CD4-positive, alpha-beta memory T cell (primary cell): ENCODE measurements around the gene WNT8A. TPM values are rescaled to one million over a fixed set of nuclear protein-coding genes. Genes with fewer than 3 reads are reported as not detected.
A peak's percentile ranks its signal among the peaks of the same experiment; 100 is the strongest.
"Not testable (repeated sequence)": the region's sequence is repeated elsewhere in the genome, so short reads cannot be mapped to it uniquely, and the experiment has no call there.

ENCODE experiments used
- CTCF ChIA-PET: fragments of 350-600 bp; sonication (Branson Sonifier 250); formaldehyde crosslinking; loops from one replicate; lab custom pipeline; 2021; ENCODE audit warnings: inconsistent platforms; ENCODE audit not compliant: partially characterized antibody; lab: Charles Lee
- POLR2A ChIA-PET: fragments of 350-600 bp; sonication (Branson Sonifier 250); formaldehyde crosslinking; loops from one replicate; lab custom pipeline; 2021; ENCODE audit not compliant: partially characterized antibody; lab: Charles Lee
- DNase-seq, 5 donors: peaks; one replicate each; pipeline versions ENCODE4 v3.0.0 to v3.0.0-alpha.2; 2020 to 2022; ENCODE audit warnings: mixed read lengths in 1 of 5
- H3K27ac ChIP-seq: one replicate; pipeline ENCODE4 v1.7.0; 2013; ENCODE audit warnings: low read depth, low read length
- H3K27me3 ChIP-seq: 2 replicates; pipeline ENCODE4 v1.7.0; 2013; ENCODE audit warnings: mild to moderate bottlenecking, low read length, moderate library complexity; ENCODE audit not compliant: insufficient read depth
- H3K36me3 ChIP-seq: 2 replicates; pipeline ENCODE4 v1.7.0; 2013; ENCODE audit warnings: mild to moderate bottlenecking, low read length, moderate library complexity; ENCODE audit not compliant: insufficient read depth
- H3K4me1 ChIP-seq: 2 replicates; pipeline ENCODE4 v1.7.0; 2013; ENCODE audit warnings: mild to moderate bottlenecking, low read length, moderate library complexity; ENCODE audit not compliant: insufficient read depth
- H3K4me3 ChIP-seq, 2 donors: one replicate each; pipeline ENCODE4 v1.7.0; 2013; ENCODE audit warnings: low read length in 2 of 2, mild to moderate bottlenecking in 1 of 2
- H3K9me3 ChIP-seq, 2 donors: one replicate each; pipeline ENCODE4 v1.7.0; 2013; ENCODE audit warnings: low read length in 2 of 2, control low read depth in 1 of 2; ENCODE audit not compliant: control insufficient read depth in 1 of 2
- H3K27ac Mint-ChIP-seq, 7 donors: one replicate each; pipeline ENCODE4 v1.8.0; 2020 to 2021; ENCODE audit warnings: mixed read lengths in 7 of 7, mild to moderate bottlenecking in 6 of 7, inconsistent platforms in 3 of 7, moderate library complexity in 3 of 7
- H3K27me3 Mint-ChIP-seq, 2 donors: one replicate each; pipeline ENCODE4 v1.8.0; 2020 to 2021; ENCODE audit warnings: mixed read lengths in 2 of 2
- H3K36me3 Mint-ChIP-seq, 2 donors: one replicate each; pipeline ENCODE4 v1.8.0; 2020 to 2021; ENCODE audit warnings: mixed read lengths in 2 of 2, inconsistent platforms in 1 of 2, mild to moderate bottlenecking in 1 of 2
- H3K4me1 Mint-ChIP-seq, 4 donors: one replicate each; pipeline ENCODE4 v1.8.0; 2020 to 2021; ENCODE audit warnings: mixed read lengths in 4 of 4, mild to moderate bottlenecking in 1 of 4
- H3K4me3 Mint-ChIP-seq, 8 donors: one replicate each; pipeline ENCODE4 v1.8.0; 2020 to 2021; ENCODE audit warnings: mixed read lengths in 8 of 8, mild to moderate bottlenecking in 7 of 8, moderate library complexity in 6 of 8, inconsistent platforms in 3 of 8
- H3K9me3 Mint-ChIP-seq, 8 donors: one replicate each; pipeline ENCODE4 v1.8.0; 2020 to 2021; ENCODE audit warnings: mixed read lengths in 8 of 8, mild to moderate bottlenecking in 5 of 8, inconsistent platforms in 3 of 8, moderate library complexity in 1 of 8
- intact Hi-C: fragments of 100-400 bp; cut with micrococcal nuclease; formaldehyde crosslinking; loops from one replicate; pipeline ENCODE4 v1.15.1; 2023
- polyA plus RNA-seq, 2 donors: library from polyadenylated mRNA; unstranded; fragments of 300-500 nt; fragmentation: Illumina TruSeq; gene quantifications; one replicate each; pipeline ENCODE4 v1.2.3, GENCODE V29; 2021
- total RNA-seq, 2 experiments: library from RNA; stranded (reverse); gene quantifications; one replicate each; pipeline ENCODE4 v1.2.3, GENCODE V29; 2021

The WNT8A gene
- total and polyA plus RNA-seq, 4 experiments from 2014 or later: 0.22 TPM; not detected in 3

DNA sequence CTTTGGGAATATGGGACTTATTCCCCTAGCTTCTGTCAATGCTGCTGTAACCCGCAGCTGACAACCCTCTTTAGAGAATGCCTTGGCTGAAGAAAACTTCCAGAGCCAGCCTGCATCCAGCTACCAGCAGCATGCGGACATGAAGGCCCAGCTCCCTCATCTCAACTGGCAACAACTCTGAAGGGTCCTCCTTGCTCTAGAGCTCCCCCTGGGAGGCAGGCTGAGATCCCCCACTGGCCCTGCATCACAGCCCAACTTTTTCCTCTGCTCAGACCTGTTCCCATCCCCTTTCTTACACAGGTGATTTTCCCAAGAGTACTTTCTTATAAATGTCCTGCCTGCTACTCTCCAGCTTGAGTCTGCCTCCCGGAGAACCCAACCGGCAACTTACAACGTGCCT lies 18.7 kb upstream of the WNT8A start:
- DNase-seq: no peak
- H3K4me1 ChIP-seq: no peaks in the 10 kb centered on the region
- no peaks in the 10 kb centered on the region for H3K36me3 Mint-ChIP-seq
- H3K9me3 ChIP-seq: no peaks in the 10 kb centered on the region
- H3K36me3 ChIP-seq: no peaks in the 10 kb centered on the region
- peaks cover 0 to 2% of the 10 kb centered on the region in 2 donors for H3K27me3 Mint-ChIP-seq
- H3K4me1 Mint-ChIP-seq: peaks cover 3 to 6% (median 5%) of the 10 kb centered on the region in 4 donors
- H3K27ac ChIP-seq: no peak overlapping the region
- no peaks in the 10 kb centered on the region for H3K27me3 ChIP-seq
- H3K4me3 Mint-ChIP-seq: no peak overlapping the region
- intact Hi-C loops: no loop called here
- H3K27ac Mint-ChIP-seq: peak overlapping the region in 2 of 7 donors; percentile 7 to 29
- no peak overlapping the region for H3K4me3 ChIP-seq
- ChIA-PET POLR2A (no interaction called here), CTCF (interaction anchor here (0.6 to 8.0 kb wide), 11 partner anchors 12 to 434 kb away, joined by 3 to 136 read pairs (median 3); partner anchors contain the start of gene FAM13B)
- H3K9me3 Mint-ChIP-seq: no peaks in the 10 kb centered on the region

DNA sequence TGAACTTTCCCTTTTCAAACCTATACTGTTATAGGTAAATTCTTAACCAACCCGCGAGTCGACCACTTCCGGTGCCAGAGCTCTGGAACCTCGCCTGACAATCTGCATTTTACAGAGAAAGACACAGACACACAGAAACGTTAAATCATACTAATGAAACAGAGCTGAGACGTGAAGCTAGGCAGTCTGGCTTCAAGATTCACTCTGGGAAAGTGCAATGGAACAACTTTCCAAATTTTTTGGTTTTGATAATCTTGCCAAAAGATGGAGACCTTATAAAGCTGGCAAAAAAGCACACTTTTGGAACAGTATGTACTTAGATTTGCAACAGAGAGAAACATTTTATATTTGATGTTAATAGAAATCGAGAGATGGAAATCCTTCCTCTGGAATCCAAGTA lies 15.9 kb upstream of the WNT8A start:
- peaks cover 6 to 10% (median 6%) of the 10 kb centered on the region in 4 donors for H3K4me1 Mint-ChIP-seq
- DNase-seq: no peak
- Histone ChIP-seq H3K4me1 (no peaks in the 10 kb centered on the region), H3K9me3 (no peaks in the 10 kb centered on the region), H3K4me3 (no peak overlapping the region), H3K27me3 (no peaks in the 10 kb centered on the region), H3K27ac (no peak overlapping the region), H3K36me3 (no peaks in the 10 kb centered on the region)
- intact Hi-C loops: loop anchor here (1.0 kb wide), 3 partner anchors 32 to 439 kb away; no protein-coding TSS in a partner anchor
- H3K36me3 Mint-ChIP-seq: no peaks in the 10 kb centered on the region
- CTCF ChIA-PET: interaction anchor here (0.7 to 8.0 kb wide), 9 partner anchors 10 to 1809 kb away, joined by 3 to 136 read pairs (median 13); partner anchors contain the start of gene FAM13B
- POLR2A ChIA-PET: no interaction called here
- no peak overlapping the region for H3K4me3 Mint-ChIP-seq
- no peaks in the 10 kb centered on the region for H3K9me3 Mint-ChIP-seq
- peaks cover 0 to 2% of the 10 kb centered on the region in 2 donors for H3K27me3 Mint-ChIP-seq
- H3K27ac Mint-ChIP-seq: no peak overlapping the region

GRCh38 chr5:138068742-138069600 lies 14.9 kb upstream of the WNT8A start:
- no peaks in the 10 kb centered on the region for H3K9me3 ChIP-seq
- no peak overlapping the region for H3K27ac ChIP-seq
- intact Hi-C loops: loop anchor here (1.0 kb wide), 3 partner anchors 33 to 440 kb away; no protein-coding TSS in a partner anchor
- peak; percentile 52 to 62 (median 58) for DNase-seq
- H3K4me3 ChIP-seq: no peak overlapping the region
- no peaks in the 10 kb centered on the region for H3K4me1 ChIP-seq
- POLR2A ChIA-PET: interaction anchor here (1.0 kb wide), 1 partner anchor 33 kb away, joined by 7 read pairs; no protein-coding TSS in a partner anchor
- Mint-ChIP-seq H3K4me1 (peaks cover 6 to 10% (median 6%) of the 10 kb centered on the region in 4 donors), H3K4me3 (no peak overlapping the region), H3K27ac (no peak overlapping the region), H3K9me3 (no peaks in the 10 kb centered on the region), H3K27me3 (peaks cover 0 to 2% of the 10 kb centered on the region in 2 donors), H3K36me3 (no peaks in the 10 kb centered on the region)
- H3K27me3 ChIP-seq: no peaks in the 10 kb centered on the region
- H3K36me3 ChIP-seq: no peaks in the 10 kb centered on the region
- CTCF ChIA-PET: interaction anchor here (0.7 to 8.0 kb wide), 24 partner anchors 8 to 438 kb away, joined by 3 to 136 read pairs (median 4); partner anchors contain the start of genes FAM13B and PKD2L2

DNA sequence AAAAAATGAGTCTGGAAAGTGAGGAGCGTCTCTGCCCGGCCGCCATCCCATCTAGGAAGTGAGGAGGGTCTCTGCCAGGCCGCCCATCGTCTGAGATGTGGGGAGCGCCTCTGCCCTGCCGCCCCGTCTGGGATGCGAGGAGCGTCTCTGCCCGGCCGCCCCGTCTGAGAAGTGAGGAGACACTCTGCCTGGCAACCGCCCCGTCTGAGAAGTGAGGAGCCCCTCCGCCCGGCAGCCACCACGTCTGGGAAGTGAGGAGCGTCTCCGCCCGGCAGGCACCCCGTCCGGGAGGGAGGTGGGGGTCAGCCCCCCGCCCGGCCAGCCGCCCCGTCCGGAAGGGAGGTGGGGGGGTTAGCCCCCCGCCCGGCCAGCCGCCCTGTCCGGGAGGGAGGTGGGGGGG lies 13.8 kb upstream of the WNT8A start:
- intact Hi-C loops, H3K4me3 Mint-ChIP-seq: not testable (repeated sequence)
- CTCF ChIA-PET: interaction anchor here (0.8 to 8.0 kb wide), 13 partner anchors 7 to 439 kb away, joined by 3 to 136 read pairs (median 6); partner anchors contain the start of gene FAM13B

DNA sequence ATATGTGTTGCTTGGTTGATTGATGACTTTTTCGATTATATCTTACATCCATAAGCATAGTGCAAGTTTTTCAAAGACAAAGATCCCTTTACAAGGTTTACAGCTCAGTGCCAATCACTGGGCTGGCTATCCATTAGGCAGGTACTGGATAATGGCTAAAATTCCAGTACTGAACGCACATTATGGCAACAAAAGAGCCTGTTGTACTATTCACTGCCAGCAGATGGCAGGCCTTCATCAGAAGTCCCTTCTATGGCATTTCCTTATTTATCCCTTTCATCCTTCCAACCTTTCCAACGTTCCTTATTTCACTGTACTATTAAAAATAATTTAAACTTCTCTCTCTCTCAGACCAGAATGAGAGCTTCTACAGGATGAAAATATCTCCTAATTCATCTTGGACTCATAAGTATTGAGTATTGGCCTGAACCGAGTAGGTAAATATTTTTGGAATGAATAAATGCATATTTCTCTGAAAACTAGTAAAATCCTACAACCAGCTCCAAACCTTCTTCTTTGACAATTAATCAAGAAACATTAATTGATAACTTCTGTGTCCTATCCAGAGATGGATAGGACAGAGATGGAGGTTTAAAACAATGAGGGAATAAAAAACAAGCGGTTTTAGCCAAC lies 6.7 kb upstream of the WNT8A start:
- no peaks in the 10 kb centered on the region for H3K9me3 ChIP-seq
- CTCF ChIA-PET: interaction anchor here (0.9 to 6.2 kb wide), 28 partner anchors 9 to 448 kb away, joined by 3 to 88 read pairs (median 4); partner anchors contain the start of gene NME5
- peak in 4 of 5 donors; percentile 28 to 46 (median 38) for DNase-seq
- no peaks in the 10 kb centered on the region for H3K36me3 ChIP-seq
- H3K27me3 Mint-ChIP-seq: no peaks in the 10 kb centered on the region
- H3K4me3 ChIP-seq: no peak overlapping the region
- no peak overlapping the region for H3K27ac ChIP-seq
- no peaks in the 10 kb centered on the region for H3K4me1 ChIP-seq
- no peaks in the 10 kb centered on the region for H3K36me3 Mint-ChIP-seq
- peaks cover 4 to 10% (median 8%) of the 10 kb centered on the region in 4 donors for H3K4me1 Mint-ChIP-seq
- POLR2A ChIA-PET: interaction anchor here (1.0 kb wide), 1 partner anchor 41 kb away, joined by 3 read pairs; no protein-coding TSS in a partner anchor
- no peaks in the 10 kb centered on the region for H3K27me3 ChIP-seq
- no peak overlapping the region for H3K27ac Mint-ChIP-seq
- no peak overlapping the region for H3K4me3 Mint-ChIP-seq
- intact Hi-C loops: loop anchor here (1.0 kb wide), 1 partner anchor 56 kb away; no protein-coding TSS in a partner anchor
- H3K9me3 Mint-ChIP-seq: no peaks in the 10 kb centered on the region

More for the DNA sequence above, 13.8 kb upstream of the WNT8A start:
- H3K27ac Mint-ChIP-seq, H3K27ac ChIP-seq, H3K27me3 Mint-ChIP-seq, H3K4me1 ChIP-seq, H3K4me3 ChIP-seq, H3K36me3 Mint-ChIP-seq, H3K27me3 ChIP-seq, H3K4me1 Mint-ChIP-seq, H3K9me3 ChIP-seq, H3K9me3 Mint-ChIP-seq, DNase-seq, H3K36me3 ChIP-seq, POLR2A ChIA-PET: not testable (repeated sequence)

- Mint-ChIP-seq H3K36me3 (no peaks in the 10 kb centered on the region), H3K27ac (no peak overlapping the region), H3K4me3 (no peak overlapping the region), H3K9me3 (no peaks in the 10 kb centered on the region), H3K27me3 (no peaks in the 10 kb centered on the region), H3K4me1 (peaks cover 4 to 10% (median 8%) of the 10 kb centered on the region in 4 donors)
- Histone ChIP-seq H3K9me3 (no peaks in the 10 kb centered on the region), H3K36me3 (no peaks in the 10 kb centered on the region), H3K27ac (no peak overlapping the region), H3K4me1 (no peaks in the 10 kb centered on the region), H3K27me3 (no peaks in the 10 kb centered on the region), H3K4me3 (no peak overlapping the region)
- CTCF ChIA-PET: interaction anchor here (0.6 to 6.2 kb wide), 24 partner anchors 8 to 449 kb away, joined by 3 to 88 read pairs (median 4); no protein-coding TSS in a partner anchor
- no peak for DNase-seq
- intact Hi-C loops: no loop called here
- POLR2A ChIA-PET: interaction anchor here (1.0 kb wide), 1 partner anchor 42 kb away, joined by 3 read pairs; no protein-coding TSS in a partner anchor
Measured at GRCh38 chr5:138078006-138078643, 5.7 kb upstream of the WNT8A start.
